ENCODE data around the gene HOXD4.

Gene HOXD4

GRCh38 chr2:176114120-176114929 lies 37.0 kb upstream of the HOXD4 start:
- CTCF ChIA-PET, result interaction anchor here (0.7 to 2.2 kb wide), 2 partner anchors 12 to 503 kb away, joined by 4 to 8 read pairs; no protein-coding TSS in a partner anchor
- Histone ChIP-seq H3K36me3 (ENCODE audit: control insufficient read depth in 2 of 2, insufficient read depth in 1 of 2, low read length in 2 of 2) (peaks cover 21 to 99% of the 10 kb centered on the region in 2 experiments; a peak in 2 of 3 replicates), H3K9me3 (ENCODE audit: control insufficient read depth, insufficient read depth, low read depth, low read length) (no peaks in the 10 kb centered on the region), H3K27ac (ENCODE audit: extremely low read depth, low read depth, low read length) (no peak overlapping the region), H3K4me3 (ENCODE audit: low read depth, low read length) (no peak overlapping the region), H3K4me1 (ENCODE audit: control insufficient read depth, insufficient read depth, low read length) (0 out of 2 replicates have a peak, but pooled peaks cover 2% of the 10 kb centered on the region)
- POLR2A ChIA-PET, result interaction anchor here (1.7 kb wide), 1 partner anchor 10 kb away, joined by 6 read pairs; no protein-coding TSS in a partner anchor
- TF ChIP-seq ZNF514 (tag by site-specific recombination; IDR thresholded peaks at IDR 0.05) (no peak), HOXA7 (CRISPR knock-in tag; IDR thresholded peaks at IDR 0.05; ENCODE audit: borderline replicate concordance) (no peak), MEIS1 (CRISPR knock-in tag; IDR thresholded peaks at IDR 0.05; ENCODE audit: borderline replicate concordance) (no peak), ZNF580 (tag by site-specific recombination; IDR thresholded peaks at IDR 0.05) (no peak), TSHZ1 (tag by site-specific recombination; IDR thresholded peaks at IDR 0.05; ENCODE audit: borderline replicate concordance) (no peak), ZBTB48 (tag by site-specific recombination; IDR thresholded peaks at IDR 0.05) (no peak), GFI1B (tag by site-specific recombination; IDR thresholded peaks at IDR 0.05) (no peak), ZNF248 (tag by site-specific recombination; IDR thresholded peaks at IDR 0.05) (no peak), ZNF623 (tag by site-specific recombination; IDR thresholded peaks at IDR 0.05) (no peak)

- no peak overlapping the region for H3K27ac ChIP-seq (ENCODE audit: extremely low read depth, low read depth, low read length)
- no peaks in the 10 kb centered on the region for H3K9me3 ChIP-seq (ENCODE audit: control insufficient read depth, insufficient read depth, low read depth, low read length)
- ChIA-PET POLR2A (no interaction called here), CTCF (interaction anchor here (0.7 to 0.9 kb wide), 2 partner anchors 12 to 551 kb away, joined by 3 to 4 read pairs; no protein-coding TSS in a partner anchor)
- peaks cover 26 to 99% of the 10 kb centered on the region in 2 experiments; a peak in 2 of 3 replicates for H3K36me3 ChIP-seq (ENCODE audit: control insufficient read depth in 2 of 2, insufficient read depth in 1 of 2, low read length in 2 of 2)
- no peak overlapping the region for H3K4me3 ChIP-seq (ENCODE audit: low read depth, low read length)
- no peak for TF ChIP-seq ZNF792 (tag by site-specific recombination; IDR thresholded peaks at IDR 0.05)
- no peak for TF ChIP-seq ZNF747 (tag by site-specific recombination; IDR thresholded peaks at IDR 0.05)
- no peak for TF ChIP-seq ZNF610 (tag by site-specific recombination; IDR thresholded peaks at IDR 0.05; ENCODE audit: borderline replicate concordance)
- no peak for TF ChIP-seq ZNF155 (tag by site-specific recombination; IDR thresholded peaks at IDR 0.05)
- no peak for TF ChIP-seq ZFP41 (tag by site-specific recombination; IDR thresholded peaks at IDR 0.05; ENCODE audit: borderline replicate concordance)
- no peak for TF ChIP-seq ZNF843 (tag by site-specific recombination; IDR thresholded peaks at IDR 0.05)
- no peak for TF ChIP-seq HIC1 (tag by site-specific recombination; IDR thresholded peaks at IDR 0.05)
- TF ChIP-seq ZNF16 (tag by site-specific recombination; IDR thresholded peaks at IDR 0.05; ENCODE audit: low read depth), result no peak
- TF ChIP-seq YY1 (tag by site-specific recombination; IDR thresholded peaks at IDR 0.05), result no peak
- no peak for TF ChIP-seq ZFP69B (tag by site-specific recombination; IDR thresholded peaks at IDR 0.05)
- TF ChIP-seq OSR2 (tag by site-specific recombination; IDR thresholded peaks at IDR 0.05), result no peak
- no peak for TF ChIP-seq ZBTB17 (tag by site-specific recombination; IDR thresholded peaks at IDR 0.05)
- no peak for TF ChIP-seq ZNF248 (tag by site-specific recombination; IDR thresholded peaks at IDR 0.05)
- TF ChIP-seq GLI4 (tag by site-specific recombination; IDR thresholded peaks at IDR 0.05), result no peak
- no peaks in the 10 kb centered on the region for H3K4me1 ChIP-seq (ENCODE audit: control insufficient read depth, insufficient read depth, low read length)
Measured at GRCh38 chr2:176114930-176115625, 36.3 kb upstream of the HOXD4 start.
